ENCODE data around the gene DCTPP1.

Gene DCTPP1

DNA sequence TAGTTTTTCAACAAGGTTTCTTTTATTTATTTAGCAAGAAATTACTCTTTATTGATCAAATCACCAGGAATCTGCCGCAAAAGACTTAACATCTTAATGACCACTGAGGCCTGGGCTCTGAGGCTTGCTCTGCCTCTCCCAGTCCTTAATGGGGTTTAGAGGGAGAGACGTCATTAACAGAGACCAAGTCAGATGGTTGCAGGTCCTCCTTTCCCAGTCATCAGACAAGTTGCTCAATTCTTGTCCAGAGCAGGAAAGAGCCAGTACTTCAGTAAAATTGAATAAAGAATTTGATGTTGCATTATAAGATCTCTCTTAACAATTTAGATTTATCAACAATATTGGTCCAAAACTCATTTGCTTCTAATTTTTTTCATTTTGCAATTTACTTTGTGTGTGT lies 13.8 kb upstream of the DCTPP1 start:
- H3K9me2 ChIP-seq (replicated peaks; ENCODE audit: insufficient read depth, low read length) = no peaks in the 10 kb centered on the region
- H3K9ac ChIP-seq (ENCODE audit: low read length) = no peak overlapping the region
- no peak for TF ChIP-seq EZH2phosphoT487 (IDR thresholded peaks at IDR 0.05; ENCODE audit: low read length)
- no peak overlapping the region for H3K4me3 ChIP-seq (ENCODE audit: low read length)
- peaks cover 16% of the 10 kb centered on the region for H3K79me2 ChIP-seq (ENCODE audit: low read length)
- DNase-seq = no peak
- no peaks in the 10 kb centered on the region for H3K27me3 ChIP-seq (replicated peaks; ENCODE audit: insufficient read depth, low read length)
- H3K27ac ChIP-seq (ENCODE audit: low read length) = no peak overlapping the region
- H3K36me3 ChIP-seq (replicated peaks; ENCODE audit: insufficient read depth, low read length) = no peaks in the 10 kb centered on the region
- no peaks in the 10 kb centered on the region for H3F3A ChIP-seq (ENCODE audit: insufficient read depth, low read length)
- H3K4me1 ChIP-seq (ENCODE audit: low read length) = peaks cover 13% of the 10 kb centered on the region
- H3K9me3 ChIP-seq (replicated peaks; ENCODE audit: insufficient read depth, low read length) = no peaks in the 10 kb centered on the region
- H4K20me1 ChIP-seq (ENCODE audit: insufficient read depth, low read length) = no peaks in the 10 kb centered on the region
- H2AFZ ChIP-seq (ENCODE audit: low read length) = no peak overlapping the region
- H3K4me2 ChIP-seq (ENCODE audit: low read depth, low read length) = no peak overlapping the region

- DNase-seq = no peak
Observed at GRCh38 chr16:30439720-30440348, 10.0 kb upstream of the DCTPP1 start.

GRCh38 chr16:30438835-30439234 lies 9.0 kb upstream of the DCTPP1 start:
- Histone ChIP-seq H3K27me3 (replicated peaks; ENCODE audit: insufficient read depth, low read length) (no peaks in the 10 kb centered on the region), H3F3A (ENCODE audit: insufficient read depth, low read length) (no peaks in the 10 kb centered on the region), H3K9me2 (replicated peaks; ENCODE audit: insufficient read depth, low read length) (no peaks in the 10 kb centered on the region), H3K9me3 (replicated peaks; ENCODE audit: insufficient read depth, low read length) (no peaks in the 10 kb centered on the region), H3K9ac (ENCODE audit: low read length) (no peak overlapping the region), H3K4me2 (ENCODE audit: low read depth, low read length) (no peak overlapping the region), H3K79me2 (ENCODE audit: low read length) (no peaks in the 10 kb centered on the region; the same call in 1 of the 2 replicates), H3K36me3 (replicated peaks; ENCODE audit: insufficient read depth, low read length) (no peaks in the 10 kb centered on the region), H2AFZ (ENCODE audit: low read length) (no peak overlapping the region), H4K20me1 (ENCODE audit: insufficient read depth, low read length) (no peaks in the 10 kb centered on the region), H3K4me1 (ENCODE audit: low read length) (no peaks in the 10 kb centered on the region), H3K4me3 (ENCODE audit: low read length) (no peak overlapping the region), H3K27ac (ENCODE audit: low read length) (no peak overlapping the region)
- DNase-seq = no peak
- TF ChIP-seq EZH2phosphoT487 (IDR thresholded peaks at IDR 0.05; ENCODE audit: low read length) (no peak), EZH2 (optimal IDR thresholded peaks at IDR 0.05; ENCODE audit: low read depth, low read length) (no peak), CTCF (IDR thresholded peaks at IDR 0.05; ENCODE audit: low read length) (no peak)

More at GRCh38 chr16:30439720-30440348, 10.0 kb upstream of the DCTPP1 start:
- Histone ChIP-seq H3K9ac (ENCODE audit: low read length) (no peak overlapping the region), H3K9me2 (replicated peaks; ENCODE audit: insufficient read depth, low read length) (no peaks in the 10 kb centered on the region), H3K36me3 (replicated peaks; ENCODE audit: insufficient read depth, low read length) (no peaks in the 10 kb centered on the region), H2AFZ (ENCODE audit: low read length) (no peak overlapping the region), H3K4me1 (ENCODE audit: low read length) (peaks cover 7% of the 10 kb centered on the region), H3K79me2 (ENCODE audit: low read length) (peaks cover 10% of the 10 kb centered on the region), H3K4me3 (ENCODE audit: low read length) (no peak overlapping the region), H3K4me2 (ENCODE audit: low read depth, low read length) (no peak overlapping the region), H3K27ac (ENCODE audit: low read length) (no peak overlapping the region), H3K27me3 (replicated peaks; ENCODE audit: insufficient read depth, low read length) (no peaks in the 10 kb centered on the region), H3K9me3 (replicated peaks; ENCODE audit: insufficient read depth, low read length) (no peaks in the 10 kb centered on the region), H3F3A (ENCODE audit: insufficient read depth, low read length) (no peaks in the 10 kb centered on the region), H4K20me1 (ENCODE audit: insufficient read depth, low read length) (no peaks in the 10 kb centered on the region)
- TF ChIP-seq EZH2phosphoT487 (IDR thresholded peaks at IDR 0.05; ENCODE audit: low read length) (no peak), EZH2 (optimal IDR thresholded peaks at IDR 0.05; ENCODE audit: low read depth, low read length) (no peak), CTCF (IDR thresholded peaks at IDR 0.05; ENCODE audit: low read length) (no peak)

DNA sequence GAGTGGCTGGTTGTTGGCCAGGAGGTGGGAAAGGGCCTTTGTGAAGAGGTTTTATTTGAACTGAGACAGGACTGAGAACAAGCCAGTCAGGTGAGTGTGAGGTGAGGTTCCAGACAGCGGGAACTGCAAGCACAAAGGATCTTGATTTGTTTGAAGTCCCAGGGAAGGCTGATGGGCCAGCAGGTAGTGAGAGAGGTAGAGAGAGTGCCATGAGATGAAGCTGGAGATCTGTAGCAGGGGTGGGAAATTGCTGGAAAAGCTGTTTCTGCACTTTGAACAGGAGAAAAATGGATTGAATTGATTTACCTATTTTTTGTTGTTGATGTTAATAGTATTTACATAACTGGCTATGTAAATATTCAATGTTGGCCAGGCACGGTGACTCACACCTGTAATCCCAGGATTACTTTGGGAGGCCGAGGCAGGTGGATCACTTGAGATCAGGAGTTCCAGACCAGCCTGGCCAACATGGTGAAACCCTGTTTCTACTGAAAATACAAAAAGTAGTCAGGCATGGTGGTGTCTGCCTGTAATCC lies 7.7 kb upstream of the DCTPP1 start:
- Histone ChIP-seq H3K4me3 (ENCODE audit: low read length) (no peak overlapping the region), H3K79me2 (ENCODE audit: low read length) (no peaks in the 10 kb centered on the region), H3K27ac (ENCODE audit: low read length) (no peak overlapping the region), H3F3A (ENCODE audit: insufficient read depth, low read length) (no peaks in the 10 kb centered on the region), H3K9me3 (replicated peaks; ENCODE audit: insufficient read depth, low read length) (no peaks in the 10 kb centered on the region), H3K9me2 (replicated peaks; ENCODE audit: insufficient read depth, low read length) (no peaks in the 10 kb centered on the region), H3K36me3 (replicated peaks; ENCODE audit: insufficient read depth, low read length) (no peaks in the 10 kb centered on the region), H4K20me1 (ENCODE audit: insufficient read depth, low read length) (no peaks in the 10 kb centered on the region), H3K4me2 (ENCODE audit: low read depth, low read length) (no peak overlapping the region), H3K4me1 (ENCODE audit: low read length) (no peaks in the 10 kb centered on the region), H3K27me3 (replicated peaks; ENCODE audit: insufficient read depth, low read length) (no peaks in the 10 kb centered on the region), H3K9ac (ENCODE audit: low read length) (no peak overlapping the region), H2AFZ (ENCODE audit: low read length) (no peak overlapping the region)
- TF ChIP-seq CTCF (IDR thresholded peaks at IDR 0.05; ENCODE audit: low read length) (no peak), EZH2 (optimal IDR thresholded peaks at IDR 0.05; ENCODE audit: low read depth, low read length) (no peak), EZH2phosphoT487 (IDR thresholded peaks at IDR 0.05; ENCODE audit: low read length) (no peak)
- no peak for DNase-seq
